Endothelial cell of umbilical vein (primary cell): Measurements from ENCODE around the gene PUS1. TPM values are rescaled to one million over a fixed set of nuclear protein-coding genes. Genes with fewer than 3 reads are reported as not detected.

Experiments
- BruUV-seq: library from RNA; stranded (reverse); fragments of 400-500 nt; replicated peaks from 2 replicates; lab custom pipeline; 2021; lab: Mats Ljungman, UMichigan
- CTCF ChIA-PET: fragments of 300-600, 350-600 bp; sonication (Branson Sonifier 250); formaldehyde crosslinking; loops from one replicate; lab custom pipeline; 2021; ENCODE audit warnings: antibody characterized with exemption, inconsistent platforms; lab: Charles Lee
- POLR2A ChIA-PET: fragments of 300-600, 350-600 bp; sonication (Branson Sonifier 250); formaldehyde crosslinking; loops from one replicate; lab custom pipeline; 2021; ENCODE audit warnings: antibody characterized with exemption, inconsistent platforms; lab: Charles Lee
- DNase-seq: peaks from one replicate; pipeline ENCODE4 v3.0.0-alpha.2; 2011; ENCODE audit warnings: low read depth, low spot score
- FAIRE-seq: peaks from 2 replicates; lab custom pipeline; 2011; peaks lifted over from hg19 to GRCh38; lab: Jason Lieb, UNC
- H2AFZ ChIP-seq: 2 replicates; pipeline ENCODE4 v1.6.0; 2012; ENCODE audit warnings: low read depth, low read length, control low read depth, inconsistent platforms
- H3K27ac ChIP-seq: 2 replicates; pipeline ENCODE4 v1.5.1; 2011; ENCODE audit warnings: low read depth, mild to moderate bottlenecking, control low read depth, low read length, moderate library complexity; ENCODE audit not compliant: insufficient read depth
- H3K27me3 ChIP-seq, 2 experiments: 2 replicates each; pipeline versions ENCODE4 v1.6.0 to v1.6.1; 2011; ENCODE audit warnings: low read length in 2 of 2, mixed read lengths in 1 of 2; ENCODE audit not compliant: control insufficient read depth in 2 of 2, insufficient read depth in 2 of 2
- H3K36me3 ChIP-seq, 2 experiments: 2 replicates in 1 of 2; 3 replicates in 1 of 2; pipeline ENCODE4 v1.5.1; 2011; ENCODE audit warnings: low read length in 2 of 2, mild to moderate bottlenecking in 1 of 2, moderate library complexity in 1 of 2; ENCODE audit not compliant: control insufficient read depth in 2 of 2, insufficient read depth in 2 of 2; ENCODE audit errors: extremely low read depth in 1 of 2
- H3K4me1 ChIP-seq: 3 replicates; pipeline ENCODE4 v1.5.1; 2011; ENCODE audit warnings: mild to moderate bottlenecking, low read length; ENCODE audit not compliant: control insufficient read depth, insufficient read depth; ENCODE audit errors: extremely low read depth
- H3K4me2 ChIP-seq: 2 replicates; pipeline ENCODE4 v1.6.1; 2011; ENCODE audit warnings: low read length, control low read depth, mixed read lengths; ENCODE audit not compliant: insufficient read depth
- H3K4me3 ChIP-seq, 3 experiments: fragments of 200-600 bp in 1 of 3; sonication (generic), shearing (Covaris generic) in 1 of 3; replicated peaks in 1 of 3; 2 replicates each; pipeline ENCODE4 v1.5.1; 2011 to 2016; ENCODE audit warnings: control low read depth in 3 of 3, low read length in 3 of 3, mild to moderate bottlenecking in 2 of 3, inconsistent platforms in 1 of 3, low read depth in 1 of 3, moderate library complexity in 1 of 3; ENCODE audit not compliant: insufficient read depth in 1 of 3
- H3K79me2 ChIP-seq: 2 replicates; pipeline ENCODE4 v1.6.0; 2012; ENCODE audit warnings: low read length, inconsistent platforms; ENCODE audit not compliant: control insufficient read depth, insufficient read depth
- H3K9ac ChIP-seq: replicated peaks from 2 replicates; pipeline ENCODE3; 2011; ENCODE audit warnings: low read length, control low read depth; ENCODE audit not compliant: insufficient read depth; ENCODE audit errors: extremely low read depth
- H3K9me1 ChIP-seq: replicated peaks from 3 replicates; pipeline ENCODE4 v1.6.0; 2011; ENCODE audit warnings: mild to moderate bottlenecking, low read length; ENCODE audit not compliant: control insufficient read depth, insufficient read depth; ENCODE audit errors: extremely low read depth
- H3K9me3 ChIP-seq: replicated peaks from 2 replicates; pipeline ENCODE4 v1.5.1; 2012; ENCODE audit warnings: low read length, inconsistent platforms; ENCODE audit not compliant: control insufficient read depth, insufficient read depth
- H4K20me1 ChIP-seq: replicated peaks from 2 replicates; pipeline ENCODE3; 2011; ENCODE audit warnings: mild to moderate bottlenecking, low read length; ENCODE audit not compliant: control insufficient read depth, insufficient read depth; ENCODE audit errors: extremely low read depth
- CTCF ChIP-seq, 2 donors: IDR thresholded peaks; 1 replicate in 1 of 2; 2 replicates in 1 of 2; pipeline ENCODE4 v1.5.1; 2011; ENCODE audit warnings: low read length in 2 of 2, mild to moderate bottlenecking in 2 of 2, moderate library complexity in 2 of 2, control low read depth in 1 of 2, inconsistent platforms in 1 of 2, low read depth in 1 of 2; ENCODE audit not compliant: insufficient read depth in 1 of 2; ENCODE audit errors: extremely low read depth in 1 of 2
- EZH2 ChIP-seq: IDR thresholded peaks from 2 replicates; pipeline ENCODE4 v1.6.1; 2012; ENCODE audit warnings: borderline replicate concordance, low read depth, mild to moderate bottlenecking, moderate library complexity, low read length, inconsistent platforms; ENCODE audit not compliant: severe bottlenecking
- FOS ChIP-seq: IDR thresholded peaks from 2 replicates; pipeline ENCODE4 v1.6.1; 2011; ENCODE audit warnings: mild to moderate bottlenecking, low read length, moderate library complexity, borderline replicate concordance; ENCODE audit not compliant: insufficient read depth
- GATA2 ChIP-seq: IDR thresholded peaks from 2 replicates; pipeline ENCODE4 v1.7.0; 2011; ENCODE audit warnings: low read depth, mild to moderate bottlenecking, moderate library complexity, mixed read lengths, low read length; ENCODE audit not compliant: insufficient read length, insufficient read depth
- JUN ChIP-seq: IDR thresholded peaks from 2 replicates; pipeline ENCODE4 v1.6.1; 2011; ENCODE audit warnings: borderline replicate concordance, low read depth; ENCODE audit not compliant: insufficient read length, insufficient read depth
- MAX ChIP-seq: IDR thresholded peaks from 2 replicates; pipeline ENCODE4 v1.6.1; 2011; ENCODE audit not compliant: insufficient read depth, insufficient read length
- MYC ChIP-seq: IDR thresholded peaks from one replicate; pipeline ENCODE4 v1.6.1; 2011; ENCODE audit warnings: mild to moderate bottlenecking, low read depth, low read length
- POLR2A ChIP-seq: IDR thresholded peaks from 2 replicates; pipeline ENCODE4 v1.6.1; 2012; ENCODE audit warnings: low read depth, mild to moderate bottlenecking, control low read depth, low read length
- POLR2AphosphoS5 ChIP-seq: IDR thresholded peaks from 2 replicates; pipeline ENCODE4 v1.6.1; 2012; ENCODE audit warnings: low read depth, mild to moderate bottlenecking, control low read depth, low read length, moderate library complexity; ENCODE audit not compliant: insufficient read depth
- dilution Hi-C: fragments of 300-500 bp; cut with MboI; formaldehyde crosslinking; loops from one replicate; pipeline ENCODE4 v1.15.0; 2019; ENCODE audit warnings: low sequenced_read_pairs; ENCODE audit not compliant: extremely low pct_ligation_motif_present
- intact Hi-C: fragments of 100-400 bp; cut with micrococcal nuclease; formaldehyde crosslinking; loops from one replicate; pipeline ENCODE4 v1.10.0; 2022
- polyA plus RNA-seq, 4 experiments: library from polyadenylated mRNA; depleted of rRNA in 3 of 4; stranded (reverse) in 3 of 4; unstranded in 1 of 4; fragments of >200 nt; gene quantifications; 2 replicates each; pipeline versions ENCODE4 v1.2.1 to v1.2.3, GENCODE V29; 2011 to 2012; ENCODE audit warnings: missing spikeins in 1 of 4
- total RNA-seq: library from RNA; stranded (reverse); gene quantifications from 2 replicates; pipeline ENCODE4 v1.2.3, GENCODE V29; 2021

PUS1 gene
- total and polyA plus RNA-seq, 2 donors (not counting 3 experiments of a cell fraction or from before 2014, with no cell fraction given), result 33.9 to 52.2 TPM

- Histone ChIP-seq H3K9ac (no peak overlapping the region), H3K4me1 (no peaks in the 10 kb centered on the region), H3K9me1 (no peaks in the 10 kb centered on the region), H3K4me2 (no peak overlapping the region), H4K20me1 (no peaks in the 10 kb centered on the region), H3K4me3 (no peak overlapping the region), H2AFZ (no peak overlapping the region), H3K9me3 (no peaks in the 10 kb centered on the region), H3K27ac (no peak overlapping the region), H3K79me2 (no peaks in the 10 kb centered on the region), H3K27me3 (no peaks in the 10 kb centered on the region), H3K36me3 (peaks cover 0 to 28% of the 10 kb centered on the region in 2 experiments)
- DNase-seq, result no peak
- dilution Hi-C loops, result no loop called here
- no peak for FAIRE-seq
- intact Hi-C loops, result no loop called here
- CTCF ChIA-PET, result no interaction called here
- no TSS peak for BruUV-seq
- POLR2A ChIA-PET, result no interaction called here
- TF ChIP-seq CTCF (IDR thresholded peaks at IDR 0.05; ENCODE audit: extremely low read depth in 1 of 2, insufficient read depth in 1 of 2, low read depth in 1 of 2, low read length in 2 of 2), result no peak
- TF ChIP-seq GATA2, result no peak
- no peak for TF ChIP-seq POLR2AphosphoS5
- no peak for TF ChIP-seq EZH2
- no peak for TF ChIP-seq FOS
- no peak for TF ChIP-seq POLR2A
- TF ChIP-seq JUN, result no peak
- TF ChIP-seq MAX, result no peak
- TF ChIP-seq MYC, result no peak
Observed at GRCh38 chr12:131939007-131939406, 9.9 kb downstream of the PUS1 start.
